HepG2 (cell line): ENCODE data around the gene BBS9. TPM values are rescaled to one million over a fixed set of nuclear protein-coding genes. Genes with fewer than 3 reads are reported as not detected.

Experiments used
- ATAC-seq: fragments of 200-7000 bp; cut with Tn5 transposase; 3 replicates; pipeline ENCODE4 v1.9.1; 2020; ENCODE audit warnings: mild to moderate bottlenecking, moderate library complexity
- BruUV-seq: library from RNA; stranded (reverse); fragments of 400-500 nt; replicated peaks from 2 replicates; lab custom pipeline; 2021; lab: Mats Ljungman, UMichigan
- CTCF ChIA-PET: fragments of 300-600 bp; formaldehyde crosslinking; extraction: SDS; loops from one replicate; lab custom pipeline; 2021; ENCODE audit warnings: low total read pairs, inconsistent platforms, low intra/inter-chr PET ratio; lab: Yijun Ruan, JAX
- POLR2A ChIA-PET: fragments of 350-600 bp; sonication (Branson Sonifier 250); formaldehyde crosslinking; loops from one replicate; lab custom pipeline; 2020; ENCODE audit warnings: antibody characterized with exemption, inconsistent platforms; lab: Yijun Ruan, JAX
- DNase-seq: peaks from one replicate; pipeline ENCODE4 v3.0.0-alpha.2; 2015; ENCODE audit warnings: low spot score
- FAIRE-seq: peaks from 3 replicates; lab custom pipeline; 2011; peaks lifted over from hg19 to GRCh38; lab: Jason Lieb, UNC
- H2AFZ ChIP-seq: one replicate; pipeline ENCODE4 v1.6.1; 2011; ENCODE audit warnings: low read length, inconsistent platforms
- H3K27ac ChIP-seq: fragments of 300-600 bp; 3 replicates; pipeline ENCODE4 v1.8.0; 2011; ENCODE audit warnings: mixed run types, mild to moderate bottlenecking, mixed read lengths, low read length, inconsistent platforms; ENCODE audit not compliant: insufficient read depth; ENCODE audit errors: extremely low read length
- H3K27me3 ChIP-seq, 2 experiments: fragments of 200-600 bp in 1 of 2; 2 replicates in 1 of 2; 3 replicates in 1 of 2; pipeline versions ENCODE4 v1.6.0 to v1.8.0; 2011; ENCODE audit warnings: low read length in 2 of 2, mild to moderate bottlenecking in 2 of 2, moderate library complexity in 2 of 2, inconsistent platforms in 1 of 2; ENCODE audit not compliant: insufficient read depth in 2 of 2, control insufficient read depth in 1 of 2
- H3K36me3 ChIP-seq, 2 experiments: fragments of 200-600 bp in 1 of 2; replicated peaks in 1 of 2; 2 replicates in 1 of 2; 3 replicates in 1 of 2; pipeline versions ENCODE4 v1.5.1 to v1.8.0; 2011; ENCODE audit warnings: low read length in 2 of 2, inconsistent platforms in 1 of 2; ENCODE audit not compliant: insufficient read depth in 2 of 2, control insufficient read depth in 1 of 2
- H3K4me1 ChIP-seq: 2 replicates; pipeline ENCODE4 v1.5.1; 2012; ENCODE audit warnings: low read length, inconsistent platforms; ENCODE audit not compliant: insufficient read depth
- H3K4me2 ChIP-seq: 2 replicates; pipeline ENCODE4 v1.6.0; 2011; ENCODE audit warnings: low read depth, low read length, inconsistent platforms
- H3K4me3 ChIP-seq, 3 experiments: fragments of 200-600 bp in 1 of 3; sonication (generic), shearing (Covaris generic) in 1 of 3; replicated peaks in 1 of 3; 2 replicates each; pipeline ENCODE4 v1.5.1; 2011 to 2016; ENCODE audit warnings: low read length in 3 of 3, inconsistent platforms in 2 of 3, low read depth in 2 of 3, mild to moderate bottlenecking in 2 of 3, control low read depth in 1 of 3, mixed read lengths in 1 of 3; ENCODE audit not compliant: insufficient read depth in 1 of 3
- H3K79me2 ChIP-seq: one replicate; pipeline ENCODE4 v1.6.1; 2011; ENCODE audit warnings: low read length, inconsistent platforms; ENCODE audit not compliant: insufficient read depth
- H3K9ac ChIP-seq: 2 replicates; pipeline ENCODE4 v1.6.0; 2011; ENCODE audit warnings: mild to moderate bottlenecking, low read depth, low read length, inconsistent platforms; ENCODE audit not compliant: insufficient read depth
- H3K9me3 ChIP-seq: 2 replicates; pipeline ENCODE4 v1.5.1; 2012; ENCODE audit warnings: mild to moderate bottlenecking, low read length
- H4K20me1 ChIP-seq: 2 replicates; pipeline ENCODE4 v1.6.0; 2011; ENCODE audit warnings: inconsistent platforms, mild to moderate bottlenecking, low read length, moderate library complexity; ENCODE audit not compliant: insufficient read depth
- EHMT2 ChIP-seq: fragments of 200-600 bp; sonication (generic); IDR thresholded peaks from 2 replicates; pipeline ENCODE4 v1.7.0; 2017; ENCODE audit warnings: antibody characterized with exemption, low read depth, low read length, borderline replicate concordance
- GATAD2A ChIP-seq: IDR thresholded peaks from 2 replicates; pipeline ENCODE4 v1.6.1; 2016
- NR2C2 ChIP-seq: sonication (generic); formaldehyde crosslinking; IDR thresholded peaks from 2 replicates; pipeline ENCODE4 v1.4.0; 2020; ENCODE audit warnings: missing genetic modification reagents, mild to moderate bottlenecking, moderate library complexity, borderline replicate concordance
- RFXANK ChIP-seq: IDR thresholded peaks from 2 replicates; pipeline ENCODE4 v1.6.1; 2016
- SRF ChIP-seq: IDR thresholded peaks from 2 replicates; pipeline ENCODE4 v1.6.1; 2011; ENCODE audit warnings: mild to moderate bottlenecking, low read depth, low read length, moderate library complexity
- ZFYVE20 ChIP-seq: sonication (generic); formaldehyde crosslinking; IDR thresholded peaks from 2 replicates; pipeline ENCODE4 v1.8.0; 2023; ENCODE audit warnings: low read depth, mild to moderate bottlenecking, moderate library complexity, missing genetic modification reagents, borderline replicate concordance
- ZKSCAN8 ChIP-seq: IDR thresholded peaks from 2 replicates; pipeline ENCODE4 v1.6.1; 2016; ENCODE audit warnings: borderline replicate concordance, missing genetic modification reagents, missing compliant biosample characterization
- ZNF33B ChIP-seq: sonication (generic); formaldehyde crosslinking; IDR thresholded peaks from 2 replicates; pipeline ENCODE4 v1.5.1; 2020; ENCODE audit warnings: mild to moderate bottlenecking, missing genetic modification reagents
- ZNF672 ChIP-seq: sonication (generic); formaldehyde crosslinking; IDR thresholded peaks from 2 replicates; pipeline ENCODE4 v1.8.1; 2022; ENCODE audit warnings: missing genetic modification reagents
- ZNF749 ChIP-seq: sonication (generic); formaldehyde crosslinking; IDR thresholded peaks from 2 replicates; pipeline ENCODE4 v1.8.0; 2022; ENCODE audit warnings: mild to moderate bottlenecking, missing genetic modification reagents, moderate library complexity, borderline replicate concordance
- ZNF891 ChIP-seq: sonication (generic); formaldehyde crosslinking; IDR thresholded peaks from 2 replicates; pipeline ENCODE4 v1.5.0; 2020; ENCODE audit warnings: mild to moderate bottlenecking, missing genetic modification reagents
- WGBS: methylation state at CpG from one replicate; pipeline ENCODE4 v1.1.6; 2017; ENCODE audit warnings: low lambda C conversion rate; 5-methylcytosine and 5-hydroxymethylcytosine counted together
- in situ Hi-C: cut with HindIII; loops from 2 replicates; pipeline ENCODE4 v1.10.0; 2017; ENCODE audit warnings: low pct_unique_long_range_greater_than_20kb; ENCODE audit not compliant: extremely low pct_ligation_motif_present
- intact Hi-C: fragments of 100-400 bp; cut with micrococcal nuclease; formaldehyde crosslinking; loops from one replicate; pipeline ENCODE4 v1.10.0; 2022; ENCODE audit not compliant: unreplicated experiment
- polyA plus RNA-seq, 8 experiments: library from polyadenylated mRNA; depleted of rRNA in 3 of 8; stranded (reverse) in 7 of 8; unstranded in 1 of 8; fragments of >200 nt; fragmentation: Illumina TruSeq in 4 of 8; extraction: Trizol in 4 of 8; gene quantifications; 2 replicates each; pipeline versions ENCODE4 v1.2.1 to v1.2.3, GENCODE V29; 2011 to 2016; ENCODE audit warnings: low read depth in 4 of 8, missing spikeins in 1 of 8, mixed read lengths in 1 of 8; ENCODE audit not compliant: insufficient read depth in 1 of 8
- total RNA-seq, 5 experiments: library from RNA; depleted of rRNA; stranded (reverse); fragments of >200 nt; fragmentation: Illumina TruSeq; extraction: Trizol; gene quantifications; 2 replicates each; pipeline ENCODE4 v1.2.3, GENCODE V29; 2016; ENCODE audit warnings: low read depth in 1 of 5
- TF ChIP-seq, protein P1 (sequence below): sonication (generic); formaldehyde crosslinking; IDR thresholded peaks from 2 replicates; pipeline ENCODE4 v1.4.0; 2020; ENCODE audit warnings: missing genetic modification reagents
- TF ChIP-seq, protein P2 (sequence below): sonication (generic); formaldehyde crosslinking; IDR thresholded peaks from 2 replicates; pipeline ENCODE4 v1.9.0; 2021; ENCODE audit warnings: missing genetic modification reagents, mild to moderate bottlenecking, borderline replicate concordance
- TF ChIP-seq, protein P3 (sequence below): sonication (generic); formaldehyde crosslinking; IDR thresholded peaks from 2 replicates; pipeline ENCODE4 v1.4.0; 2020; ENCODE audit warnings: missing genetic modification reagents

BBS9 gene
- total and polyA plus RNA-seq, 2 of the 13 experiments (the other 11 are each of a cell fraction or from before 2014, with no cell fraction given): 5.1 to 7.8 TPM

DNA sequence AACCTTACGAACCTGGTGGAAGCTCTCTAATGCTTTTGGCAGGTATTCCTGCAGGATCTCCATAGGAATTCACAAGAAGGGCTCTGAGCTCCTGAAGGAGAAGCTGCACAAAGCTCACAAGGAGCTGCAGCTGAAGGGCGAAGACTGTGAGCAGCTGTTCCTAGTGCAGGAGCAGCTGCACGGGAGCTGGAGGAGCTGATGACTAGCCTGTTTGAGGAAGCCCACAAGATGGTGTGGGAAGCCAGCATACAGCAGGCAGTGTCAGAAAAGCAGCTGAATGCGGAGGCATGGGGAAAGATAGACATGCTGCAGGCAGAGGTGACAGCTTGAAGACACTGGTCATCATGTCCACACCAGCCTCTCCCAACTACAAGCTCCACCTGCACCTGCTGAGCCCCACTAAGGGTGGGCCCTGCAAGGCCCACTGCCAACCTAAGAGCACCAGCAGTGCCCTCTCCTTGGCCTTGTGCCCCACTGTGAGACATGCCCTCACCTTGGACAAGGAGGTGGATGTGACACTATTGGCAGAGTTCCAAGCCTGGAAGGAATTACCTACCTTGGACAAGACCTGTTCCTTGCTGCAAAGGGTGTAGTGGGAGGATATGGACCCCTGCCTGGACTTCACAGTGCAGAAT lies 250.6 kb downstream of the BBS9 start:
- Histone ChIP-seq H3K27ac (no peak overlapping the region), H3K4me1 (no peaks in the 10 kb centered on the region), H3K79me2 (no peaks in the 10 kb centered on the region), H3K4me3 (no peak overlapping the region), H3K4me2 (no peak overlapping the region), H4K20me1 (no peaks in the 10 kb centered on the region), H3K36me3 (no peaks in the 10 kb centered on the region), H2AFZ (no peak overlapping the region), H3K27me3 (no peaks in the 10 kb centered on the region), H3K9ac (no peak overlapping the region), H3K9me3 (no peaks in the 10 kb centered on the region)
- ChIA-PET POLR2A (no interaction called here), CTCF (no interaction called here)
- intact Hi-C loops (no loop called here), in situ Hi-C loops (no loop called here)
- BruUV-seq: no TSS peak
- no peak for ATAC-seq
- TF ChIP-seq NR2C2 (no peak), ZNF33B (CRISPR knock-in tag) (no peak), GATAD2A (CRISPR knock-in tag) (no peak), ZNF749 (CRISPR knock-in tag) (no peak), SRF (no peak), ZNF672 (CRISPR knock-in tag) (no peak), RFXANK (no peak), ZNF891 (CRISPR knock-in tag) (no peak), ZKSCAN8 (CRISPR knock-in tag) (no peak), EHMT2 (no peak), ZFYVE20 (CRISPR knock-in tag) (no peak)
- TF ChIP-seq, protein P1, sequence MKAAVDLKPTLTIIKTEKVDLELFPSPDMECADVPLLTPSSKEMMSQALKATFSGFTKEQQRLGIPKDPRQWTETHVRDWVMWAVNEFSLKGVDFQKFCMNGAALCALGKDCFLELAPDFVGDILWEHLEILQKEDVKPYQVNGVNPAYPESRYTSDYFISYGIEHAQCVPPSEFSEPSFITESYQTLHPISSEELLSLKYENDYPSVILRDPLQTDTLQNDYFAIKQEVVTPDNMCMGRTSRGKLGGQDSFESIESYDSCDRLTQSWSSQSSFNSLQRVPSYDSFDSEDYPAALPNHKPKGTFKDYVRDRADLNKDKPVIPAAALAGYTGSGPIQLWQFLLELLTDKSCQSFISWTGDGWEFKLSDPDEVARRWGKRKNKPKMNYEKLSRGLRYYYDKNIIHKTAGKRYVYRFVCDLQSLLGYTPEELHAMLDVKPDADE (CRISPR knock-in tag): no peak
- TF ChIP-seq, protein P2, sequence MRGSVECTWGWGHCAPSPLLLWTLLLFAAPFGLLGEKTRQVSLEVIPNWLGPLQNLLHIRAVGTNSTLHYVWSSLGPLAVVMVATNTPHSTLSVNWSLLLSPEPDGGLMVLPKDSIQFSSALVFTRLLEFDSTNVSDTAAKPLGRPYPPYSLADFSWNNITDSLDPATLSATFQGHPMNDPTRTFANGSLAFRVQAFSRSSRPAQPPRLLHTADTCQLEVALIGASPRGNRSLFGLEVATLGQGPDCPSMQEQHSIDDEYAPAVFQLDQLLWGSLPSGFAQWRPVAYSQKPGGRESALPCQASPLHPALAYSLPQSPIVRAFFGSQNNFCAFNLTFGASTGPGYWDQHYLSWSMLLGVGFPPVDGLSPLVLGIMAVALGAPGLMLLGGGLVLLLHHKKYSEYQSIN (CRISPR knock-in tag): no peak
- TF ChIP-seq, protein P3, sequence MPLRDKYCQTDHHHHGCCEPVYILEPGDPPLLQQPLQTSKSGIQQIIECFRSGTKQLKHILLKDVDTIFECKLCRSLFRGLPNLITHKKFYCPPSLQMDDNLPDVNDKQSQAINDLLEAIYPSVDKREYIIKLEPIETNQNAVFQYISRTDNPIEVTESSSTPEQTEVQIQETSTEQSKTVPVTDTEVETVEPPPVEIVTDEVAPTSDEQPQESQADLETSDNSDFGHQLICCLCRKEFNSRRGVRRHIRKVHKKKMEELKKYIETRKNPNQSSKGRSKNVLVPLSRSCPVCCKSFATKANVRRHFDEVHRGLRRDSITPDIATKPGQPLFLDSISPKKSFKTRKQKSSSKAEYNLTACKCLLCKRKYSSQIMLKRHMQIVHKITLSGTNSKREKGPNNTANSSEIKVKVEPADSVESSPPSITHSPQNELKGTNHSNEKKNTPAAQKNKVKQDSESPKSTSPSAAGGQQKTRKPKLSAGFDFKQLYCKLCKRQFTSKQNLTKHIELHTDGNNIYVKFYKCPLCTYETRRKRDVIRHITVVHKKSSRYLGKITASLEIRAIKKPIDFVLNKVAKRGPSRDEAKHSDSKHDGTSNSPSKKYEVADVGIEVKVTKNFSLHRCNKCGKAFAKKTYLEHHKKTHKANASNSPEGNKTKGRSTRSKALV (CRISPR knock-in tag): no peak
- no peak for DNase-seq
- FAIRE-seq: no peak
- WGBS: 95% methylated on average over 4 of the region's 4 CpGs
